HG03575 (cell line): ENCODE measurements around the gene TNFRSF11A.

ENCODE experiments used
- ATAC-seq: cut with Tn5 transposase; IDR thresholded peaks from one replicate; pipeline ENCODE4 v1.9.1; 2021; ENCODE audit not compliant: unreplicated experiment, insufficient number of reproducible peaks, low FRiP score; ENCODE audit errors: extremely low read depth

The TNFRSF11A gene

DNA sequence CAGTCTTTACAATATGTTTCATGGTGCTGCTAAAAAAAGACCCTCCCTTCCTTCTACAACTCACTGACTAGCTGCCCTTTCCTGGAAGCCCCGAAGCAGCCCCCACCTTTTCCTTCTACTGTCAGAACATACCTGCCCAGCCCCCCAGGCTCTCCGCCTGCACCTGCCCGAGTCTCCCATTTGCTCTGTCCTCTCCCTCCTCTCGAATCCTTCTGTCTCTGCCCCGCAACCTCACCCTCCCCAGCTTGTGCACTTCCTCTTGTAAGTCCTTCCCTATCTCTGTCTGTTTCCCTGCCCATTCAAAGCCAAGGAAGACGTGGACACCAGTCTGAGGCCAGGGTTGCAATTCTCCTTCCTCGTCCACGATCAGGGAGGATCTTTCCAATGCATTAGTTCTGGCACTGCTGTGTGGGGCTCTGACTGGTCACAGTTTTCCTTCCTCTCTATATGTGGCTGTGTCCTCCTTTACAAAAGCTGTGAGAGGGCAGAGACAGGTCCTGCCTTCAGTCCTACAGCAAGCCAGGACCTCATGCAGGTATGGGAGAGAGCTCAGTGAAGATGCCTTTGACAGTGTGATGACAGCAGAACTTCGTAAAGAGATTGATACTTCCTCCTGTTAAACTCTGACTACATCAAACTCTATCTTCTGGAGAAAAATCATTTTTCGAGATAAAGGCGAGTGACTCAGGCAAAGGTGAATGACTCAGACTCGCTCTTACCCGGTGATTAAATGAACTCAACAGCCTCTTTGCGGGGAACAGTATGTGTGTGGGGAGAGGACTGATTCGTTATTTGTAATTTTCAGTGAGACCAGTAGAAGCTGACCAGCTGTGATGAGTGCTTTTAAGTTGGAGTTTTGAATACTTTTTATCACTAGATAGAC lies 14.2 kb downstream of the TNFRSF11A start:
- ATAC-seq = no peak

- no peak for ATAC-seq
Observed at GRCh38 chr18:62340996-62341395, 15.9 kb downstream of the TNFRSF11A start.

DNA sequence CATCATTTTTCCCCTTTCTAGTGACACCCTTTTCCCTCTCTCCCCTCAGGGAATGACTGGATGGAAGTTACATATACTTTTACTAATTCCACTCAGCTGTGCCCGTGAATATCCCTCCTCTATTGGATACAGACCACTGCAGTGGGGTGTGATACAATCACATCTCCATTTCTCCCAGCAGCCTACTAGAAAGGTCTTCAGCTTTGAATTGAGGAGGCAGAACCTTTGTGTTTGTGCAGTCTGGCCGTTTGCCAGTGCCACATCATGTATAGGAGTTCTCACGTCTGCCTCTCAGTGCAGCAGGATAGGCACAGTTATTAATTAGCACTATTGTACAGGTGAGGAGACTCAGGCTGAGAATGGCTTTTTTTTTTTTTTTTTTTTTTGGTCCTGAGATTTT lies 16.4 kb downstream of the TNFRSF11A start:
- no peak for ATAC-seq

GRCh38 chr18:62342884-62343283 lies 17.8 kb downstream of the TNFRSF11A start:
- no peak for ATAC-seq

- ATAC-seq = no peak
Observed at GRCh38 chr18:62343316-62343715, 18.2 kb downstream of the TNFRSF11A start.

DNA sequence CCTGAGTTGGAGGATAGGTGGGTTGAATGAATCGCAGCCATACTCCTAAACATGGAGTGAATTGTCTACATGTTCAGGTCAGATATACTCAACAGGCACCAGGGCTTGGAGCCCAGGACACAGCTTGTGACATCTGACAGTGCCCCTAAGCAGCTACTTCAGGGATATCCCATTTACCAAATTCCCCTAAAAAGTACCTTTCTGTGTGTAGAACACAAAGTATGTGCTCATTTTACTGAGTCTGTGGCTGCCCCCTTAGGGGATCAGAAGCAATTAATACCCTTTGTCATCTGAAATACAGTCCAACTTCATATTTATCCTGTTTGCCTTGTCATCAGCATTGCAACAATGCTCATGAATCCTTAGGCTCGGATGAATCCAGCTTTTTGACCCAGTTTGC lies 20.8 kb downstream of the TNFRSF11A start:
- no peak for ATAC-seq

GRCh38 chr18:62346333-62347088 lies 21.4 kb downstream of the TNFRSF11A start:
- ATAC-seq = no peak

DNA sequence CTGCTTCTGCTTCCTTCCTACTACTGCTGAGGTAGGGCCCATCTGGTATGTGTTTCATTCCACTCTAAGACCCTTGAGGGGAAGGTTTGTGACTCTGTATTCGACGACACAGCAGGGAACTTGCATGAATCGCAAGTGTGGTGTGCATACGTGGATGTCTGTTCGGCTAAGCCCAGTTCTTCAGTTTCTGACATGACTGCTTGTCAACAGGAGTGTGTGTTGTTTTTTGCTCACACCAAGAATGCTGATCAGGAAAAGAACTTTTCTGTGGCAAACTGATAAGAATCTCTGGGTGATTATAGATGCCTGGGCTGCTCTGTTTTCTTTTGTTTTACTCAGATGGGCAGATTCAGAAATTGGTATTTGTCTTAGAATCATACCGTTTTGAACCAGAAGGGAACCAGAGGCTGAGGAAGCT lies 22.0 kb downstream of the TNFRSF11A start:
- no peak for ATAC-seq

- ATAC-seq = no peak
Observed at GRCh38 chr18:62348474-62348873, 23.4 kb downstream of the TNFRSF11A start.

DNA sequence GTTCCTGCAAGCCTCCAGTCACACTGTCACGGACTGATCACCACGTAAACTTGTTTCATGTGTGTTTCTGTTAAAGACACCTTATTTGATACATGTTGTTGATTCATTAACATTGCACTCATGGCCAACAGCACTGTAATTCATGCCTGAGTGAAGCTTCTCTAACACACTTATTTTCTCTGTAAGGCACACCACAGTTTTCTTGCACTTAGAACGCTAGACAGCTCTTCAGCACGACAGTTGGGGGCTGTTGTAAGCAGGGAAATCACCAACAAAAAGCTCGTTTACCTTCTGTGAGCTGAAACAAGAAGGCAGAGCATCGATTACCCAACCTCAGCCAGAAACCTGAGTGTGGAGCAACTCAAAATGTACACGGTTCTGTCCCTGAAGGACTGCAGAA lies 28.1 kb downstream of the TNFRSF11A start:
- ATAC-seq = no peak

DNA sequence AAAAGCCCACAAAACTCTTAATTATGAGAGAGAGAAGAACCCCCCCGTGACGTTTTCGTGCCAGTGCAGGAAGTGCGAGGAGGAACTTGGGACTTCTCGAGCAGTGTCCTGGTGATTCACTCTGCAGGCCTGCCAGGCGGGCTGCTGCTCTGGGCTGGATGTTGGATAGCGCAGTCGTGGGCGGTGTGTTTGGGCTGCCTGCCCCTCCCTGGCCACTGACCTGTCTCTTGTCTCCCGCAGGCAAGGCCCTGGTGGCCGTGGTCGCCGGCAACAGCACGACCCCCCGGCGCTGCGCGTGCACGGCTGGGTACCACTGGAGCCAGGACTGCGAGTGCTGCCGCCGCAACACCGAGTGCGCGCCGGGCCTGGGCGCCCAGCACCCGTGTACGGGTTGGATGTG lies 29.0 kb downstream of the TNFRSF11A start:
- ATAC-seq = no peak

GRCh38 chr18:62357079-62357719 lies 32.1 kb downstream of the TNFRSF11A start:
- no peak for ATAC-seq

GRCh38 chr18:62360805-62361204 lies 35.7 kb downstream of the TNFRSF11A start:
- no peak for ATAC-seq

DNA sequence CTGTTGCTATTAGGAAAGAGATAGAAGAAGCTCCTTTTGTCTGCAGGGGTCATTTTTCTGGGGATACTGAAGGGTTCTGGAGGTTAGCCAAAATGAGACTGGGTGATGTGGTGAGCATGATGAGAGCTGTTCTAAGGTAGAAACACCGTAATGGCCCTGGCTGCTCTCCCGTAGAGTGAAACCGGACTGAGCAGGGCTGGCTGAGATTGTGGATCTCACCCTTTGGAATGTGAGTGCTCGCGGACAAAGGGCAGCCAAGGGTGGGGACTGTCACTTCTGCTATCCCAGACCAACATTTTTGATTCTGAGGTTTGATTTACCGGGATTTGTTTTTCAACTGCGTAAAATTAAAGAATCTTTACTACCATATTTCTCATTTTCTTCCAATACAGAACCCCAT lies 36.2 kb downstream of the TNFRSF11A start:
- ATAC-seq = no peak

- ATAC-seq = no peak
Observed at GRCh38 chr18:62364558-62364957, 39.4 kb downstream of the TNFRSF11A start.

DNA sequence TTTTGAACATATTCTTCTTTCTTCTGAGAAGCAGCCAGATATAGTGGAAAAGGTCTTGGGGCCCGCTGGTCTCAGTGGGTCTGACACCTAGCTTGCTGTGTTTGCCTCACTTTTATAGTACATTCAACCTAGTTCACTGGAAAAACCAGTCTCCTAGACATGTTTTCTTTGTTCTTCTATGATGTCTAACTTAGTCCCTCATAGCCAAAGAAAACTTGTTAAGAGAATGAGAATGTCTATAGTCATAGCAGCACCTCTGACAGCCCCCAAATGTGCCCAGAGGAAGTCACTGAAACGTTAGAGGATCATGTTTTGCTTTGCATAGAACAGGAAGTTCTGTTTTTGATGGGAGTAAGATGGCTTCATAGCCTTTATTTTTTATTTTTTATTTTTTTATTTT lies 40.3 kb downstream of the TNFRSF11A start:
- no peak for ATAC-seq

GRCh38 chr18:62366992-62367391 lies 41.9 kb downstream of the TNFRSF11A start:
- ATAC-seq = no peak

DNA sequence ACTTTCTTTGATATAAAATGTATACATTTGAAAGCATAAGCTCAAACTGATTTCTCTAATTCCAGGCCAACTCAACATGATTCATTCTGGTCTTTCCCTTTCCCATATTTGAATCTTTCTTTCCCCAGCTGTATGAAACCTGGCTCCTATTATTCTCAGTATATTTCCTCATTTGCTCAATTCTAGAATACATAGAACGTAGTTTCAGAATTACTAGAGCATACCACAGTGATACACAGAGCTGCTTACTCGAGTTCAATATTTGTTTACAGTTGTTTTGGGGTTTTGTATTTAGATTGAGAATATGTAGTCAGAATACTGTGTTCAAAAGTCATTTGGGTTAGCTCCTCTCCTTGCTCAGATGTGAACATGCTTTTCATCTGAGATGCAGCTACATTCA lies 43.0 kb downstream of the TNFRSF11A start:
- ATAC-seq = peak; percentile 56

DNA sequence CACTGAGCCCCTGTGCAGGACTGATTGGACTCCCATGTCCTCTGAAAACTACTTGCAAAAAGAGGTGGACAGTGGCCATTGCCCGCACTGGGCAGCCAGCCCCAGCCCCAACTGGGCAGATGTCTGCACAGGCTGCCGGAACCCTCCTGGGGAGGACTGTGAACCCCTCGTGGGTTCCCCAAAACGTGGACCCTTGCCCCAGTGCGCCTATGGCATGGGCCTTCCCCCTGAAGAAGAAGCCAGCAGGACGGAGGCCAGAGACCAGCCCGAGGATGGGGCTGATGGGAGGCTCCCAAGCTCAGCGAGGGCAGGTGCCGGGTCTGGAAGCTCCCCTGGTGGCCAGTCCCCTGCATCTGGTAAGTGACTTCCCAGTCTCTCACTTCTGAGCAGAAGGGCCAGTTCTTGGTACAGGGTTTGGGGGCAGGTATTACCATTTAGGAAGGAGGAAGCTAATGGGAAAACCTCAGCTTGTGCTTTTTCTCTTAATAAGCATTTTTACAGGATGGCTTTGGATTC lies 44.1 kb downstream of the TNFRSF11A start:
- ATAC-seq = no peak

- no peak for ATAC-seq
Observed at GRCh38 chr18:62370366-62370765, 45.3 kb downstream of the TNFRSF11A start.
